Left lung (tissue), 10 donors: ENCODE measurements around the gene SNX15. TPM values are rescaled to one million over a fixed set of nuclear protein-coding genes. Genes with fewer than 3 reads are reported as not detected.

Source experiments
- ATAC-seq: fragments of 200-7000 bp; cut with Tn5 transposase; one replicate; pipeline ENCODE4 v1.9.1; 2020; ENCODE audit warnings: moderate library complexity
- DNase-seq, 4 donors: peaks; one replicate each; pipeline ENCODE4 v3.0.0-alpha.2; 2013 to 2020
- H3K27ac ChIP-seq, 2 donors: fragments of 200-600 bp; sonication (generic) in 1 of 2; one replicate each; pipeline versions ENCODE4 v1.5.0 to v1.8.0; 2020 to 2021
- H3K27me3 ChIP-seq, 2 donors: fragments of 200-600 bp; sonication (generic) in 1 of 2; one replicate each; pipeline versions ENCODE4 v1.5.0 to v1.8.0; 2020 to 2021
- H3K36me3 ChIP-seq, 2 donors: fragments of 200-600 bp; sonication (generic) in 1 of 2; one replicate each; pipeline versions ENCODE4 v1.5.0 to v1.8.0; 2020 to 2021
- H3K4me1 ChIP-seq, 2 donors: fragments of 200-600 bp; one replicate each; pipeline ENCODE4 v1.8.0; 2021
- H3K4me3 ChIP-seq, 2 donors: fragments of 200-600 bp; sonication (generic) in 1 of 2; one replicate each; pipeline versions ENCODE4 v1.5.0 to v1.8.0; 2020 to 2021; ENCODE audit warnings: mild to moderate bottlenecking in 1 of 2
- H3K9me3 ChIP-seq, 2 donors: fragments of 200-600 bp; sonication (generic) in 1 of 2; one replicate each; pipeline versions ENCODE4 v1.5.0 to v1.8.0; 2020 to 2021
- intact Hi-C, 2 donors: fragments of 100-400 bp; cut with DNase I; formaldehyde crosslinking; loops; one replicate each; pipeline versions ENCODE4 v1.11.2 to v1.14.2; 2022
- polyA plus RNA-seq, 6 donors: library from polyadenylated mRNA; unstranded; fragments of 120-200 nt; gene quantifications; one replicate each; pipeline ENCODE4 v1.2.1, GENCODE V29; 2013; ENCODE audit not compliant: insufficient read length in 6 of 6
- total RNA-seq, 2 donors: library from RNA; stranded (reverse); fragmentation: NEBNext Ultra II Directional; extraction: Animal tissue kit (Norgen Biotek cat#: 25700); gene quantifications; one replicate each; pipeline ENCODE4 v1.2.1, GENCODE V29; 2021
- TF ChIP-seq, protein P1 (sequence below), 2 donors: fragments of 200-600 bp; sonication (generic) in 1 of 2; IDR thresholded peaks; one replicate each; pipeline versions ENCODE4 v1.5.0 to v1.8.0; 2021; ENCODE audit warnings: antibody characterized with exemption in 2 of 2
- donor health status: DM: no; HTN: yes; CAD: no.
- donor health status: DM: no; HTN: no; CAD: no.

Gene SNX15
- total and polyA plus RNA-seq, 8 donors: 22.0 to 27.4 (median 23.3) TPM

DNA sequence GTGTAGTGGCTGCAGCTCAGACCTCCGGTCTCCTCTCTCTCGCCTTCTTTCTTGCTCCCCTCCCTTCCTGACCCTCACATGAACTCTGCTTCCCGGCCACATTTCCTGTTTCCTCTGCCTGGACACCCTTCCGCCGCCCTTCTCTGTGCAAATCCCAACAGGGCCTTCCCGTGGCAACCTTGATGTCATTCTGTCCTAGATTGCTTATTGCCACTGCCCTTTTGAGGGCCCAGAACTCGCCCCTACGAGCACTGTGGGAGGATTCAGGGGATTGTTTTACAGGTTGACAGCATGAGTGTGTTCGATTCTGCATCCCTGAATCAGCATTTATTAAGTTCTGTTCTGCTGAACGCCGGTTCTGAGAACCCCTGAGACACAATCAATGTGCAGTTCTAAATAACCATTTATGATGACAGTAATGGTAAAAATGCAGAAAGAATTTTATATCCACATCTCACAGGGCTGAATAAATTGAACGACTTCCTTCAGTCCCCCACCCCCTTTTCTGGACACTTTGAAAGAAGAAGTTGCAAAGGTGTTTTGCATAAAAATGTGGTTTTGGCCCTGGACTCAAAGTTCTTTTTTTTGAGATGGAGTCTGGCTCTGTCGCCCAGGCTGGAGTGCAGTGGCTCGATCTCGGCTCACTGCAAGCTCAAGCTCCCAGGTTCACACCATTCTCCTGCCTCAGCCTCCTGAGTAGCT lies 36.9 kb upstream of the SNX15 start:
- peak in 3 of 4 donors; percentile 52 to 76 (median 54) for DNase-seq
- H3K4me3 ChIP-seq: peak overlapping the region in 1 of 2 donors; percentile 18

DNA sequence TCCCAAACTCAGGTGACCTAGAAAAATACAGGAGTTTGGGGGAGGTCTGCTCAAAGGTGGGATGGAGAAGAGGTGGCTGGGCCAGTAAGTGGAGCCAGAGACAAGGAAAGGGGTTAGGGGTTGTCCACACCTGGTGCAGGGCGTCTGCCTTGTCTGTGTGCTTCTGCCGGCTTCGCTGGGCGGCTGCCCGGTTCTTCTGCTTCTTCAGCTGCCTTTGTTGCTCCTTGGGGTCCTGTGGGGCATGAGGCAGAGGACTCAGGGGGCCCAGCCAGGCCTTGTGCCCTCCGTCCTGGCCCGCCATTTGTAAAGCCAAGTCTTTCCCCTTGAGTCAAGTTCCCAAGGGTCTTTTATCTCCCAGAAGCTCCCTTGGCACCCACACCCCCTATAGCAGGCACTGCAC lies 32.9 kb upstream of the SNX15 start:
- TF ChIP-seq, protein P1, sequence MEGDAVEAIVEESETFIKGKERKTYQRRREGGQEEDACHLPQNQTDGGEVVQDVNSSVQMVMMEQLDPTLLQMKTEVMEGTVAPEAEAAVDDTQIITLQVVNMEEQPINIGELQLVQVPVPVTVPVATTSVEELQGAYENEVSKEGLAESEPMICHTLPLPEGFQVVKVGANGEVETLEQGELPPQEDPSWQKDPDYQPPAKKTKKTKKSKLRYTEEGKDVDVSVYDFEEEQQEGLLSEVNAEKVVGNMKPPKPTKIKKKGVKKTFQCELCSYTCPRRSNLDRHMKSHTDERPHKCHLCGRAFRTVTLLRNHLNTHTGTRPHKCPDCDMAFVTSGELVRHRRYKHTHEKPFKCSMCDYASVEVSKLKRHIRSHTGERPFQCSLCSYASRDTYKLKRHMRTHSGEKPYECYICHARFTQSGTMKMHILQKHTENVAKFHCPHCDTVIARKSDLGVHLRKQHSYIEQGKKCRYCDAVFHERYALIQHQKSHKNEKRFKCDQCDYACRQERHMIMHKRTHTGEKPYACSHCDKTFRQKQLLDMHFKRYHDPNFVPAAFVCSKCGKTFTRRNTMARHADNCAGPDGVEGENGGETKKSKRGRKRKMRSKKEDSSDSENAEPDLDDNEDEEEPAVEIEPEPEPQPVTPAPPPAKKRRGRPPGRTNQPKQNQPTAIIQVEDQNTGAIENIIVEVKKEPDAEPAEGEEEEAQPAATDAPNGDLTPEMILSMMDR (IDR thresholded peaks at IDR 0.05): no peak
- Histone ChIP-seq H3K9me3 (no peaks in the 10 kb centered on the region), H3K4me3 (no peak overlapping the region), H3K36me3 (peaks cover 0 to 27% of the 10 kb centered on the region in 2 donors), H3K27ac (peak overlapping the region in 1 of 2 donors; percentile 18), H3K27me3 (no peaks in the 10 kb centered on the region), H3K4me1 (peaks cover 12 to 71% of the 10 kb centered on the region in 2 donors)
- ATAC-seq (no peak), DNase-seq (no peak)
- intact Hi-C loops: no loop called here

More for the DNA sequence above, 36.9 kb upstream of the SNX15 start:
- Histone ChIP-seq H3K9me3 (no peaks in the 10 kb centered on the region), H3K36me3 (peaks cover 0 to 35% of the 10 kb centered on the region in 2 donors), H3K27ac (peak overlapping the region in 1 of 2 donors; percentile 79), H3K4me1 (peaks cover 8 to 64% of the 10 kb centered on the region in 2 donors), H3K27me3 (no peaks in the 10 kb centered on the region)
- intact Hi-C loops: no loop called here
- ATAC-seq: peak; percentile 73
- TF ChIP-seq, protein P1 (IDR thresholded peaks at IDR 0.05): no peak

DNA sequence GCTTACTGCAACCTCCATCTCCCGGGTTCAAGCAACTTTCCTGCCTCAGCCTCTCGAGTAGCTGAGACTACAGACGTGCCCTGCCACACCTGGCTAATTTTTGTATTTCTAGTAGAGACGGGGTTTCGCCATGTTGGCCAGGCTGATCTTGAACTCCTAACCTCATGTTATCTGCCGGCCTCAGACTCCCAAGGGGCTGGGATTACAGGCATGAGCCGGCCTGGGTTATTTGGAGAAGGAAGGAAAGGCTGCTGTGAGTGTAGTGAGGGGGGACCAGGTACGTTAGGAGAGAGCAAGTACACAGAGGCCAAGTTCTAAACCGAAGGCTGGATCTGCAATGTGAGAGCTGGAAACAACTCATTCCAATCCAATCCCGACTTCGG lies 30.9 kb upstream of the SNX15 start:
- DNase-seq (no peak), ATAC-seq (peak; percentile 21)
- H3K4me3 ChIP-seq: peak overlapping the region; percentile 34 to 63
- H3K9me3 ChIP-seq: no peaks in the 10 kb centered on the region
- H3K4me1 ChIP-seq: peaks cover 4 to 51% of the 10 kb centered on the region in 2 donors
- no peaks in the 10 kb centered on the region for H3K27me3 ChIP-seq
- TF ChIP-seq, protein P1 (IDR thresholded peaks at IDR 0.05): no peak
- H3K36me3 ChIP-seq: peaks cover 0 to 24% of the 10 kb centered on the region in 2 donors
- H3K27ac ChIP-seq: peak overlapping the region; percentile 40 to 78
- intact Hi-C loops: no loop called here

DNA sequence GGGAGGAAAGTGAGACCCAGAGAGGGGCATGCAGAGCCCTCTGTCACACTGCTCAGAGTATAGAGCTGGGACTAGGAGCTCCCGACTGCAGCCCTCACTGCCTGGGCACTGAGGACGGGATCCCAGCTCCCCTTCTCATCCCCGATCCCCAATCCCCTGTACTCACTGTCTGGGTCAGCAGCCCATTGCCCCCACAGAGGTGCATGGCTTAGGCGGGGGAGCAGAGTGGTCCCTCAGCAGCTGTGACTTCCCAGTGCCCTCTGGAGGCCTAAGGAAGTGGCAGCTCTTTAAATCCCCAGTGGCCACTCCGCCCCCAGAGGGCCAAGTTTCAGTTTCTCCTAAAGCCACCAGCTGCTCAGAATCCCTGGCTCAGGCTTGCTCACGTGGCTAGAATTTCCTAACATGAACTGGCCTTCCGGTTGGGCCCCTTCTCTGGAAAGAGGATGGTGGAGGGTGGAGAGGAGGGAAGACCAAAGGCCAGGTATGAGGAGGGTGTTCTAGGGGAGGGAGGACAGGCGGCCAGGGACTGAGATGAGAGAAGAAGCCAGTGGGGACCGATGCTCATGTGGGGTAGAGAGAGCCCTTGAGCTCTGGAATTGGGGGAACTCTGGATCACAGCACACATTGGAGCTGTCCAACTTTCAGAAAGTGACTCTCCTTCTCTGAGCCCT lies 30.4 kb upstream of the SNX15 start, which contains the start of gene BATF2:
TSS of gene BATF2 (minus strand) at position 262 of the 671 bp plus-strand sequence. CDS start at position 205, 57 bp downstream.
- intact Hi-C loops: no loop called here
- H3K27me3 ChIP-seq: no peaks in the 10 kb centered on the region
- ATAC-seq: peak; percentile 98
- TF ChIP-seq, protein P1 (IDR thresholded peaks at IDR 0.05): peak; percentile 41 to 52
- peaks cover 4 to 46% of the 10 kb centered on the region in 2 donors for H3K4me1 ChIP-seq
- peak; percentile 72 to 92 (median 85) for DNase-seq
- H3K36me3 ChIP-seq: peaks cover 0 to 20% of the 10 kb centered on the region in 2 donors
- H3K27ac ChIP-seq: peak within 1 kb of the TSS; percentile 40 to 78
- H3K9me3 ChIP-seq: no peaks in the 10 kb centered on the region
- peak within 1 kb of the TSS; percentile 34 to 63 for H3K4me3 ChIP-seq

DNA sequence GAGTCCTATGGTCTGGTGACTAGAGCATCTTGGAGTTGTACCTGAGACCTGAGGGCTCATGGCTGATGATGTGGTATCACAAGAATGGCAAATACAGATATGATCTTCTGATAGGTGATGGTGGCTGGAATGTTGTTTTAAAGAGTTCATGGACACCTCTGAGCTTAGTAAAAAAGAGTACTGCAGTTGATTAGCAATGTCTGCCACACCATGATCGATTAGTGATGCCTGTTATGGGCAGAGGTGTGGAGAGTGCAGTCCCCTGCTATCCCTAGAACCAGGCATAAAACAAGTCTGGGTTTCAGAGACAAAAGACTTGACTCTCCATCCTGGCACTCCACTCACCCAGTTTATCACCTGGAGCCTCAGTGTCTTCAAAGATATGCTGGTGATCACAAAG lies 29.1 kb upstream of the SNX15 start:
- H3K27me3 ChIP-seq: no peaks in the 10 kb centered on the region
- no peak overlapping the region for H3K4me3 ChIP-seq
- H3K27ac ChIP-seq: no peak overlapping the region
- DNase-seq (no peak), ATAC-seq (no peak)
- TF ChIP-seq, protein P1 (IDR thresholded peaks at IDR 0.05): no peak
- H3K4me1 ChIP-seq: peaks cover 4 to 43% of the 10 kb centered on the region in 2 donors
- intact Hi-C loops: no loop called here
- peaks cover 0 to 10% of the 10 kb centered on the region in 2 donors for H3K36me3 ChIP-seq
- H3K9me3 ChIP-seq: no peaks in the 10 kb centered on the region
